Measurements from ENCODE around the gene ANXA6.

The ANXA6 gene

DNA sequence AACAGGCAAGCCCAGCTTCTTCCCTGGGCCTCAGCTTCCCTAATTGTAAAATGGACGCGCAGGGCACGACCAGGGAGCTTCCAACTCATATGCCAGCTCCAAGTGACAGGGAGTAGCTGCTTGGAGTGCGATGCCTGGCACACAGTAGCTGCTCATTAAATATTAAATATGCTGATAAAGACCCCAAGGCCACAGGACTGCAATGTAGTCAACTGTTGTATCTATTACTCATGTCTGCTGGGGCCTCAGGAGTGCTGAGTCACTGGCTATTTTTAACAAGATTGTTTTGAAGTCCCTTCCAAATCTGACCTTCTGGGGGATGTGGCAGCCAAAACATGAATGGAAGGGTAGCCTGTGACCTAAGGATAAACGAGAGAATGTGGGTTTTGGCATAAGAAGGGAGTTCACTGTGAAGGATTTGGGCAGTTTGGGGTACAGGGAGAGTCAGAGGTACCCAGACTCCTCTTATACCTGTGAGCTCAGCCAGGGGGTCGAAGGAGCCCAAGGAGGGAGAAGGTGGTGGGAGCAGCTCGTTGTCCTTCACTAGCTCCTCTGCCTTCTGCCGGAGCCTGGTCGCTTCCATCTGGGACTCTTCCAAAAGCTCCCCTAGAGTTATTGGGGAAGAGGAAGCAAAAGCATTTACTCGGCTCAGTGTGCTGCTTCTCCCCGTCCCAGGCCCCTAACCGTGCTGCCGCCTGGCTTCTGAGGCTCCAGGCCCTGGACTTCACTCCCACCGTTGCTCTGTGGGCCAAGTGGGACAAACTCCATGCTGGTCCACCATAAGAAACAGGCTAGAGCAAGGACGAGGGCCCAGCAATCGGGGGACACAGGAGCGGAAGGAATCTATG, 94.2 kb downstream of the ANXA6 start:
- peak; percentile 68 for DNase-seq (ENCODE audit: low read depth)

DNA sequence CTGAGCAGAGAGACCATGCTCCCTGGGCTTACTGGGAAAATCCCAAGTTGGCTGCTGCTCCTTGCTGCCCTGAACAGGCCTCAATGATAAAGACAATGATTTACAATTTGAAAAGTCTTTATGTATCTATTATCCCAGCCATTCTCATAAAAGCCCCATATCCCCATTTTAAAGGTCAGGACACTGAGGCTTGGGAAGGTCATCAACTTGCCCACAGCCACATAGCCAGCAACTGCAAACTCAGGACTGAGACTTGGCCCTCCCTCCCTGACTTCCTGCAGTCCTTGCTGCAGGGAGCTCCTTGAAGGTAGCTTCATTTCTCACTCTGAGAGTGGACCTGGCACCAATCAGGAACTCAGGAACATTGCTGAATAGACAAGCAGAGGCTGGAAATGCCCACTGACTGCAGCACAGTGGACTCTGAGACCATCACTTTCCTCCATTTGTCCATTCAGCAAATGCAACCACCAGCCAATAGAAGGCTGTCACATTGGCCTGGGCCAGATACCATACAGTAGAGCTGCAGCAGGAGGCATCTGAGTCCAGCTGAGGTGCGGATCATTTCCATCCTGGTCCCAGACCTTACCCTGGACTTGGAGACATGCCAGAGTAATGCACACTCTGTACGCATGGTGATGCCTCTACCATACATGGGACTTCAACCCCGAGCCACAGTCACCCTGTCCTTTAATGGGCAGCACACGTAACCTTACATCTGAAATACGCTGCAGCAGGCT, 95.0 kb downstream of the ANXA6 start:
- no peak for DNase-seq (ENCODE audit: low read depth)

DNA sequence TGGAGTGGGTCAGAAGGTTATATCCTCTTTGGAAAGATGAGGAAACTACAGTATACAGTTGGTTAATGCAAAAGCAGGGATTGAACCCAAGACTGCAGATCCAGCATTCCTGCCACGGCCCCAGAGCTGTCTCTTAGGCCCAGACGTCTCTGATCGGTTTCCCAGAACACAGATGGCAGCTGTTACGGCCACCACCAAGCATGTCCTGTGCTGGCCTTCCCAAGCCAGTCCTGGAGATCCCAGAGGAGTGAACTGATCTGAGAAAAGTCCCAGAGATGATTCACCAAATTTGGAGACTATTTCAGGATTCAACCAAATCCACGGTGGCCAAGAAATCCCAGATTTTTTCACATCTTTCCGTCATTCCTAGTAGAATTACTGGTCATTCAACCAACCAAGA, 96.8 kb downstream of the ANXA6 start:
- DNase-seq (ENCODE audit: low read depth), result no peak

DNA sequence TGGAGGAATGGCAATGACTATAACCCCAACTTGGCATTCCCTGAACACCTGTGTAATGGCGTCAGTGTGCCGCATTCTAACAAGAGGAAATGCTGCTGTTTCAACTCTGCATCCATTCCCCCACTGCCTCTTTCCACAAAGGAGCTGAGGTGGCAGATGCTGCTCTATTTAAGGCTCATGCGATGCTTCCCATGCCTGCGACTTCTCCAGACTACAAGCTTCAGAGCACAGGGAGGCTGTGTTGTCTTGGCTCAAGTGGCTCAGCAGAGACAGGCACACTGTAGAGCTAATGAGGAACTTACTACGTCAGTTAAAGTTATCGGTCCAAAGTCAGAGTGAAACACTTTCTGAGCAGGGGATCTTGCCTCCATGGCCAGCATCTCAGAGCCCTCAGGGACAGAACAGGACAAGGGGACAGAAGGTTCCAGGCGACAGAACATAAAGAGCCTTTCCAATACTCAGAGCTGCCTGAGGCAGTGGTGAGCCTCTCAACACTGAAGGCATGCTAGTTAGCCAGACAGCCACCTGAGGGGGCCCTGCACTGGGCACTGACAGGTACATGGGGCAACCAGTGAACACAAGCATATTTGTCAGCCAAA, 98.6 kb downstream of the ANXA6 start:
- no peak for DNase-seq (ENCODE audit: low read depth)

DNA sequence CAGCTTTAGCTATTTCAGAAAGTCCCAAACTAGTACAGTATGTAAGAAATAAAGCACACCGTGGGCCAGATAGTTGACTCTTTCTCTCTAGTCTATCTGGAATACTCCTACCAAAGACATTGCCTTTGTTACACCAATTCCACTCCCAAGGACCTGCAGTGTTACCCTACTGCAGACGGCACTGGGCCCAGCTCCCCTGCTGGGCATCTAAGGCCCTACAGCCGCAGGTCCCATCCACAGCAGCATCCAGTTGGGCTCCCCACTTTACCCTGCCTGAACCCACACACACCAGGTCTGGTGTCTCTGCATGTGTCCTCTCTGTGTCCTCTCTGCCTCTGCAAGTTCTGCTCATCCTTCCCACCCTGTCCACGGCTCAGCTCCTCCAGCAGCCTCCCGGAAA, 99.3 kb downstream of the ANXA6 start:
- DNase-seq (ENCODE audit: low read depth), result no peak

DNA sequence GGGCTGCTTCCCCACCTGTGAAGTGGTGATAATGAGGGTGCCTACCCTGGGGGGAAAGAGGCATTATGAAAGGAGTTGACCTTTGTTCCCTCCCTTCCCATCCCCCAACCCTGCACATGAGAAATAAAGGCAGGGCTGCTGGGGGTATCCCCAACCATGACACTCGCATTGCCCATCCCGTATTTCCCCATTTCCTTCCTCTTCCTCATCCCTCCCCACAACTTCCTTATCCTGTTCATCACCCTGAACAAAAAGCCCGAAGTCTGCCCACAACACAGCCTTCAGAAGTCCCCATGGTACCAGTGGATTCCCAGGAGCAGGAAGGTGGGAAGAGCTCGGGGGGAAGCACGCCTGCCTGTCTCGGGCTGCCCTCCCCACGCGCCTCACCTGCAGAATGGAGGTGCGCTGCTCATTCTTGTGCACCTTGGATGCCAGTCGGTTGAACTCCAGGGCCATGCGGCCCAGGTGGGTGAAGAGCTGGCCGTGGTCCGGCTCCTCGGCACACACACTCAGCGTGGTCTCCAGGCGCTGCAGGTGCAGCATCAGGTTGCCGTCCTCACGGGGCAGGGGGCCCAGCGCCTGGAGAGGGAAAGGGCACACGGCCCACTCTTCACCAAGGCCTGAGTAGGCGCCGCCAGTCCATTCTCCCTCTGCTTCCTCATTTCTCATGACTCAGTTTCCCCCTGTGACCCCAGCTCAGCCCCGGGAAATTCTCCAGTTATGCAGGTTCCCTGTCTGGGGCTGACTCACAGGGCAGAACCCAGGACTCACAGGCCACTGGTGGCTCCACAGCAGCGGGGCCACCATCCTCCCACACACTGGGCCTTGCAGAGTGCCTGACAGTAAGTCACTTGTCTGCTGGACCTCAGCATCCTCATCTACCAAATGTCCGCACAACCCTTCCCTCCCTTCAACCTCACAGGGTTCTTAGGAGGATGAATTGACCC, 100.9 kb downstream of the ANXA6 start:
- no peak for DNase-seq (ENCODE audit: low read depth)

DNA sequence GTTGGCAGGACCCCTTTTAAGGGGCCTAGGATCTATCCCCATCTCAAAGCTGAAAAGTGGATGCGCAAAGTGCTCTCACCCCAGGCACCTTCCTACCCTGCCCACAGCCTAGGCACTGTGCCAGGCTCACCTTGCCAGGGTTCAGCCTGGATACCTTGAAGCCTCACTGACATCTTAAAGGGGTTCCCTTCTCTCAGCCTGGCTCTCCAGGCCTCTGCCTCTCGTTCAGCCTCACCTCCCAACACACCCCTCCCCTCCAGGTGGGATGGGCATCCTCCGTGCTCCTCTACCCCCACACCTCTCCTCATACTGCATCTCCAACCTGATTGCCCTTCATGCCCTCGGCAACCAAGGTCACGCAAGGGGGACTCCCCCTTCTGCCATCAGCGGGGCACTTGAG, 102.2 kb downstream of the ANXA6 start:
- DNase-seq (ENCODE audit: low read depth), result no peak

DNA sequence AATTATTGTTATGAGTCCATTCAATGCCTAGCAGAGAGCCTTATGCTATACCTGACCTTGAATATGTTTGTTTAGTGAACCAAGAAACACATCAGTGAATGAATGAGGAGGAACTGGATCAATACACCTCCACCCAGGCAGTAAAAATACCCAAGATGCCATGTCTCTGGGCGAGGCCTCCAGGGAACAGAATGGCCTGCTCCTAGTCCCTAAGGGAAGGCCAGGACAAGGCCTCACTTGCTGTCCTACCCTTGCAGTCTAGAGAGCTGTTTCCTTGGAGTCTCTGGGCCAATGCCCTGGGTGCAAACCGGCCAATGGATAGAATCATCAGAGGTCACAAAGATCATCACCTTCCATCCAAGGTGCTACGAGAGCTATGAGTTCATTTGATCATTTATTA, 102.9 kb downstream of the ANXA6 start:
- no peak for DNase-seq (ENCODE audit: low read depth)

DNA sequence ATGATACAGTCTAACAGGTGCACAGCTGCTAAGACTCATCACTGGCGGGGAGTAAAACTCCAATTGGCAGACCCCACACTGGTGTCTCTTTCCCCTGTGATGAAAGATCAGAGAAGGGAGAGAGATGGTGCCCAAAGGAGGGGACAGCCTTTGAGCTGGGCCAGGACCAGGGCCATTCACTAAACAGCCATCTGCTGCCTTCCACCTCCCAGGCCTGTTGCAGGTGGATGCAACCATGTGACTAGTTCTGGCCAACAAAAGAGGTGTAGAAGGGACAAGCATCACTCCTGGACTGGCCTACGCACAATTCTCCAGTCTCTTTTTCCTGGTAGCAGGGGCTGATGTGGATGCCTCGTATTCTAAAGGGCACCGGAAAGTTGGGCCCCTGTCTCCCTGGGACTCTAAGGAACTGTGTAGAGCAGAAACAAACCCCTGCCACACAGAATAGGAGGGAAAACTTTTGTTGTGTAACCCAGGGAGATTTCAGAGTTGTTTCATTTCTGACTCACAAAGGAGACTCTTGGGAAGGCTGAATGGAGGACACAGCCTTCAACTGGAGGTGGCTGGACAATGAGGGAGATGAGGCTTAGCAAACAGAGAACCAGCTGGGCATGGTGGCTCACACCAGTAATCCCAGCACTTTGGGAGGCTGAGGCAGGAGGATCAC, 103.7 kb downstream of the ANXA6 start:
- DNase-seq (ENCODE audit: low read depth), result no peak

DNA sequence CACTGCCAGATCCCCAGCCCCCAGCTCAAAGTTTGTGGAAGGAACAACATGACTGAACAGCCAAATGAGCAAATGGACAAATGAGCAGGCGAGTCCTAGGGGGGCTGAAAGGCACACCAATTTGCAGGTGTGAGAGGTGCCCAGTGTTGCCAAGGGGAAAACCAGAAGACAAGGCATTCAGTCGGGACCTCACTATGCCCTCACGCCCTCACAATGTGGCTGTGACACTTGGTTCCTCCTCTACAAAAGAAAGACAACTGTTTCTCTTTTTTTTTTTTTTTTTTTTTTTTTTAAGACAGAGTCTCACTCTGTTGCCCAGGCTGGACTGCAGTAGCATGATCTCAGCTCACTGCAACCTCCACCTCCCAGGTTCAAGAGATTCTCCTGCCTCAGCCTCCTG, 104.7 kb downstream of the ANXA6 start:
- DNase-seq (ENCODE audit: low read depth), result no peak

DNA sequence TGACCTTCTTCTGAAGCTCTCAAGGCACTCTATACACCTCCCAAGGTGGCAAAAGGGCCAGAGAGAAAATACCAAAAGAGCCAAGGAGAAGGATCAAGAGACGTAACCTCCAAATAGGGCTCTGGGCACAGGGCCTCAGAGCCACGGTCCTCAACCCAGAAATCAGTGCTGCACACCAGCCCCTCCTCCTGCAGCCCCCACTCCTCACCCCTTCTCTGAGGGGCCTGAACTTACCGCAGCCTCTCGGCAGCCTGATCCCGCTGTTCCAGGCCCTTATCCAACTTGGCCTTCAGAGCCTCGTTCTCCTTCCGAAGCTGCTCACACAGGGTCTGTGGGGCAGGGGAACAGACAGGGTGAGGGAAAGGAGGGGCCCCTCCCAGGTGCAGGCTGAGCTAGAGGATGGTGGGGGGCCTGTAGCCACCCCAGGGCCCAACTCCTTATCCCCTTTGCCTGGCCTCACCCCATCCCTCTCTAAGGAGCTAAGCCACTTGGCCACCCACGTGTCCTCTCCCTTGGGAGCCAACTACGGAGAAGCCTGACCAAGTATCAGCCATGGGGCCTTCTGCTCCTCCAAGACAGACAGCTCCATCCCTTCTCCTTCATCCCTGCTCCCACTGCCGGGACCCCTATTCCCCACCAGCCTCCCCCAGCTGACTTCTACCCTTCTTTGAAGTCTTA, 105.5 kb downstream of the ANXA6 start:
- no peak for DNase-seq (ENCODE audit: low read depth)

DNA sequence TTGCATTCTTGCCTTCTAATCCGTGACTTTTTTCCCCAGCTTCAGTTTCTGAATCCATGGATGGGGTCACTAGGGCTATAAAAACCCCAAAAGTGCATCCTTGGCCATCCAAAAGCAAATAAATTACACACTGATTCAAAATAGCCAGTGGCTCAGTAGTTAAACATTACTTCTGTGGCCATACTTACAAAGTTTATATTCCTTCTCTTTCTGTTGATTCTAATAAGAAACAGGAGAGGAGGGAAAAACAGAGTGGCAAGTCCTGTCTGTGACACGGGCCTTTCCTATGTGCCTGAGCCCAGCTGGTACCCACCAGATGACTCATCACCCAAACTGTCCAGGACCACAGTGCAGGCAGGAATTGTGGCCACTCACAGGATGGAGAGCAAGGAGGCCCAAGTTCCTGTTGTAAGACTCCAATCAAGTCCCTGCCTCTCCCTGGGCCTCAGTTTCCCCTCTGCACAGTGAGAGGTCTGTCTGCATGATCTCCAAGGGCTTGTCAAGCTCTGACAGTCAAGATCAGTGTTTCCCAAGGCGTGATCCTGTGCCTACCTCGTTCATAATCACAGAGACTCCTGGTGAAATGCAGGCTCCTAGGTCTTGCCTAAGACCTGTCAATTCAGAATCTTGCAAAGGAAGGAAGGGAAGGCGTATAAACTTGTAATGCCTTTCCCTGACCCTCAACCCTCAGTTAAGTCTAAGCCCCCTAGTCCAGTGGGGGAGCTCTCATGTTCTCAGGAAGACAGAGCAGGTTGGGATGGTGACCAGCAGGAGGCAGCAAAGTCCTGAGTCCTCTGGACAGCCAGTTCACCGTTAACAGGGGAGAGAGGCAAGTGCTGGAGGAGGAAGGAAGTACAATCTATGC, 106.3 kb downstream of the ANXA6 start:
- DNase-seq (ENCODE audit: low read depth), result no peak
